Esophagus squamous epithelium (tissue), 5 donors: Measurements from ENCODE around the gene NAA60. TPM values are rescaled to one million over a fixed set of nuclear protein-coding genes. Genes with fewer than 3 reads are reported as not detected.

Source experiments
- DNase-seq: peaks from one replicate; lab custom pipeline; 2025; lab: John Stamatoyannopoulos, UW
- H3K27ac ChIP-seq, 4 donors: fragments of 200-600 bp; sonication (generic); one replicate each; pipeline ENCODE4 v1.5.1; 2016 to 2019; ENCODE audit warnings: mild to moderate bottlenecking in 1 of 4
- H3K27me3 ChIP-seq, 4 donors: fragments of 200-600 bp; sonication (generic); 1 replicate in 3 of 4; 2 replicates in 1 of 4; pipeline versions ENCODE4 v1.5.1 to v1.6.0; 2017 to 2021; ENCODE audit warnings: antibody characterized with exemption in 1 of 4
- H3K36me3 ChIP-seq, 3 donors: fragments of 200-600 bp; sonication (generic); one replicate each; pipeline ENCODE4 v1.5.1; 2016 to 2019
- H3K4me1 ChIP-seq, 3 donors: fragments of 200-600 bp; sonication (generic); one replicate each; pipeline ENCODE4 v1.5.1; 2017 to 2019
- H3K4me3 ChIP-seq, 4 donors: fragments of 200-600 bp; sonication (generic); 1 replicate in 3 of 4; 2 replicates in 1 of 4; pipeline ENCODE4 v1.5.1; 2016 to 2019; ENCODE audit warnings: mild to moderate bottlenecking in 2 of 4, moderate library complexity in 1 of 4
- H3K9me3 ChIP-seq, 3 donors: fragments of 200-600 bp; sonication (generic); one replicate each; pipeline ENCODE4 v1.5.1; 2016 to 2019
- CTCF ChIP-seq, 6 experiments: fragments of 450-650 bp in 4 of 6; fragments of 200-600 bp in 2 of 6; sonication (generic) in 2 of 6; IDR thresholded peaks; one replicate each; pipeline ENCODE4 v1.5.1; 2016 to 2019; ENCODE audit warnings: antibody characterized with exemption in 6 of 6, mild to moderate bottlenecking in 4 of 6, moderate library complexity in 4 of 6
- POLR2A ChIP-seq, 4 donors: fragments of 450-650 bp; IDR thresholded peaks; one replicate each; pipeline ENCODE4 v1.6.1; 2017; ENCODE audit warnings: antibody characterized with exemption in 4 of 4, mild to moderate bottlenecking in 4 of 4, moderate library complexity in 3 of 4
- WGBS, 2 donors: methylation state at CpG; one replicate each; pipeline ENCODE4 v1.1.5; 2018; 5-methylcytosine and 5-hydroxymethylcytosine counted together
- intact Hi-C: fragments of 100-400 bp; cut with DNase I; formaldehyde crosslinking; loops from one replicate; pipeline ENCODE4 v1.15.0; 2022
- total RNA-seq, 4 donors: library from RNA; depleted of rRNA; stranded (reverse); fragments of >200 nt; gene quantifications; one replicate each; pipeline ENCODE4 v1.1.0, GENCODE V29; 2016
- donor health status: DM: yes; HTN: yes; CAD: no.

NAA60 gene
- total RNA-seq, 4 donors from 2014 or later = 21.0 to 31.6 (median 23.7) TPM

GRCh38 chr16:3518292-3518985 lies 75.0 kb downstream of the NAA60 start:
- no peaks in the 10 kb centered on the region for H3K27me3 ChIP-seq
- intact Hi-C loops = no loop called here
- no peak overlapping the region for H3K4me3 ChIP-seq
- TF ChIP-seq CTCF (IDR thresholded peaks at IDR 0.05) (no peak), POLR2A (IDR thresholded peaks at IDR 0.05) (no peak)
- no peak overlapping the region for H3K27ac ChIP-seq
- WGBS, 2 donors = 71 to 82% methylated on average over 6 of the region's 6 CpGs
- H3K9me3 ChIP-seq = no peaks in the 10 kb centered on the region
- no peaks in the 10 kb centered on the region for H3K4me1 ChIP-seq
- peaks cover 7 to 98% (median 8%) of the 10 kb centered on the region in 3 donors for H3K36me3 ChIP-seq
- no peak for DNase-seq

DNA sequence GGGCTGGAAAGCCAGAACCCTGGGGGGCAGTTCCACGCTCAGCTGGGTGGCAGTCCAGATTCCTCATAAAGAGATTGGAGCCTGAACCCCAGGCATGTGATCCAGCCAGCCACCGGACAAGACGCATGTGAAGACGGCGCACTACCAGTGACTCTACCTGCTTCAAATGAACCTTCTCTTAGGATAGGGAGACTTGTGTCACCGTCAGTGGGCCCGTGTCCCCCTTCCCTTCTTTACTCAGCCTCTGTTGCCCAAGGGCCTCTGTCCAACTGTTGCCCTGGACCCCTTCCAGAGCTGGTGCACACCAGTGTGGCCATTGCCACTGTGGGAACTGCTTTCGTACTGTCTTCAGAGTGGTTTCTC lies 75.5 kb downstream of the NAA60 start:
- no peaks in the 10 kb centered on the region for H3K9me3 ChIP-seq
- H3K4me1 ChIP-seq = no peaks in the 10 kb centered on the region
- no peak for DNase-seq
- TF ChIP-seq POLR2A (IDR thresholded peaks at IDR 0.05) (no peak), CTCF (IDR thresholded peaks at IDR 0.05) (no peak)
- H3K27me3 ChIP-seq = no peaks in the 10 kb centered on the region
- H3K36me3 ChIP-seq = peaks cover 8 to 98% (median 8%) of the 10 kb centered on the region in 3 donors
- 94 to 98% methylated on average over 6 to 8 of the region's 8 CpGs for WGBS, 2 donors
- no peak overlapping the region for H3K27ac ChIP-seq
- no peak overlapping the region for H3K4me3 ChIP-seq
- intact Hi-C loops = no loop called here

DNA sequence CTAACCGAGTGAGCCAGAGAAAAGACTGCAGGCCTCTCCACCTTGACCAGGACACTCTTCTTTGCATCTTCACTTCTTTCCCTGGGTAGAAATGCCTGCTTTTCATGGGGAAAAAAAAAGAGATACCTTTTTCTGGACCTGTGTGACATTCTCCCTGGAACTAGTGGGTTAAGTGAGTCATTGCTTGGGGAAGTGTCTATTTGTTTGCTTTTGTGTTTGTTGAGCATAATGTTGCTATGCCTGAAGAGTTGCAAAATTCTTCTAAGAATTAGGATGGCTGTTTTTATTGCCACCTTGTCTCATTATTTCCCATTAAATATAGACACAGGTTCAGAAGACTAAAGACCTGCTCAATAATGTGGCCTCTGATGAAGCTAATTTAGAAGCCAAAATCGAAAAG lies 76.1 kb downstream of the NAA60 start:
- H3K4me3 ChIP-seq = no peak overlapping the region
- intact Hi-C loops = no loop called here
- no peaks in the 10 kb centered on the region for H3K27me3 ChIP-seq
- H3K9me3 ChIP-seq = no peaks in the 10 kb centered on the region
- H3K4me1 ChIP-seq = no peaks in the 10 kb centered on the region
- peaks cover 8 to 96% (median 8%) of the 10 kb centered on the region in 3 donors for H3K36me3 ChIP-seq
- no peak overlapping the region for H3K27ac ChIP-seq
- no peak for DNase-seq
- 83 to 97% methylated on average over 2 of the region's 2 CpGs for WGBS, 2 donors
- TF ChIP-seq CTCF (IDR thresholded peaks at IDR 0.05) (no peak), POLR2A (IDR thresholded peaks at IDR 0.05) (no peak)

DNA sequence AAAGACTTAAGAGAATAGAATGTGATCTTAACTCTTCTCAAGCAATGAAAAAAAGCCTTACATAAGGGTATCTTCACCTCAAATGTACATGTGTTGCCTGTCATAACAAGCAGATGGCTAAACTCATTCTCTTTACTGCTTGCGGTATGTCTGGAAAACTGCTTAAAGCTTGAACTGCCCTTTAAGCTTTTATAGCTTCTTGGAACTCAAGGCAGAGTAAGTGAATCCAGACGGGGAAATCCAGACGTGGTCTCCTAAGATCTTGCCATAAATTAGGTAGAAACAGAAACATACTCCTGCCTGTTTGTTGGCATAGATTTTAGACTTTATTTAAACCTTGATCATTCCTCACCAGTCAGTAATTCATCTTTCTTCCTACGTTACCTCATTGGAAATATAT lies 76.9 kb downstream of the NAA60 start:
- intact Hi-C loops = no loop called here
- H3K9me3 ChIP-seq = no peaks in the 10 kb centered on the region
- no peak overlapping the region for H3K4me3 ChIP-seq
- H3K27me3 ChIP-seq = no peaks in the 10 kb centered on the region
- H3K36me3 ChIP-seq = peaks cover 8 to 96% (median 8%) of the 10 kb centered on the region in 3 donors
- 72 to 74% methylated on average over 4 of the region's 4 CpGs for WGBS, 2 donors
- H3K27ac ChIP-seq = no peak overlapping the region
- DNase-seq = no peak
- TF ChIP-seq CTCF (IDR thresholded peaks at IDR 0.05) (no peak), POLR2A (IDR thresholded peaks at IDR 0.05) (no peak)
- no peaks in the 10 kb centered on the region for H3K4me1 ChIP-seq

DNA sequence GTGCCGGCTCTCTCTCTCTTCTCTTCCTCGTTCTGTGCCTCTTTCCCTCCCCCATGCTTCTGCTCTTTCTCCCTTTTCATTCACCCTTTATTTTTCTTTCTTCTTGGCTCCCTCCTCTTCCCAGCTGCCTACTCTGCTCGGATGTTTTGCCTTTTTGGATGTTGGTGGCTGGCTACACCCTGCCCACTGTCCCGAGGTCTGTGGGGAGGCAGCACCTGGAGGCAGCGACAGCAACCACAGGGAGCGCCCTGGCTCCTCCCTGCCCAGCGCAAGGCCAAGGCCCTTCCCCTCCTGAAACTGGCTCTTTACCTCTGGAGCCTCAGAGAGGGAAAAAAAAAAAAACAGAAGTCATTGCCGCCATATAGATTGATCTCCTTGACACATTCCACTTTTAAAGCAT lies 77.4 kb downstream of the NAA60 start:
- H3K4me3 ChIP-seq = no peak overlapping the region
- H3K4me1 ChIP-seq = no peaks in the 10 kb centered on the region
- H3K36me3 ChIP-seq = peaks cover 8 to 96% (median 9%) of the 10 kb centered on the region in 3 donors
- intact Hi-C loops = no loop called here
- no peaks in the 10 kb centered on the region for H3K27me3 ChIP-seq
- no peak overlapping the region for H3K27ac ChIP-seq
- no peak for DNase-seq
- no peak for TF ChIP-seq CTCF (IDR thresholded peaks at IDR 0.05)
- TF ChIP-seq POLR2A (IDR thresholded peaks at IDR 0.05) = no peak
- 71 to 83% methylated on average over 4 to 7 of the region's 8 CpGs for WGBS, 2 donors
- H3K9me3 ChIP-seq = no peaks in the 10 kb centered on the region
